ENCODE measurements around the gene RTN4R.
"Not testable (repeated sequence)": the region's sequence is repeated elsewhere in the genome, so short reads cannot be mapped to it uniquely, and the experiment has no call there.

The RTN4R gene

GRCh38 chr22:20312396-20313191 lies 44.5 kb upstream of the RTN4R start:
- ChIA-PET CTCF (no interaction called here), POLR2A (ENCODE audit: low non-redundant PET) (no interaction called here)
- no peak for TF ChIP-seq CTCF (conservative IDR thresholded peaks at IDR 0.05; ENCODE audit: low read depth)

GRCh38 chr22:20311249-20312062 lies 43.3 kb upstream of the RTN4R start:
- CTCF ChIA-PET; DNase-seq (ENCODE audit: low spot score); POLR2A ChIA-PET (ENCODE audit: low non-redundant PET): not testable (repeated sequence)
- peak overlapping the region; percentile 38 for H3K27ac ChIP-seq

More at GRCh38 chr22:20312396-20313191, 44.5 kb upstream of the RTN4R start:
- H3K27ac ChIP-seq: peak overlapping the region; percentile 38
- no peak for DNase-seq (ENCODE audit: low spot score)

- H3K27ac ChIP-seq: peak overlapping the region; percentile 21; the same call in 1 of the 2 replicates
- DNase-seq (ENCODE audit: low spot score); CTCF ChIA-PET; POLR2A ChIA-PET (ENCODE audit: low non-redundant PET): not testable (repeated sequence)
These were observed 42.7 kb upstream of the RTN4R start for GRCh38 chr22:20310773-20311172.

GRCh38 chr22:20310180-20310579 lies 42.1 kb upstream of the RTN4R start:
- POLR2A ChIA-PET (ENCODE audit: low non-redundant PET); DNase-seq (ENCODE audit: low spot score); CTCF ChIA-PET; H3K27ac ChIP-seq: not testable (repeated sequence)

- H3K27ac ChIP-seq: peak overlapping the region; percentile 17
- POLR2A ChIA-PET (ENCODE audit: low non-redundant PET); DNase-seq (ENCODE audit: low spot score); CTCF ChIA-PET: not testable (repeated sequence)
These were observed 40.9 kb upstream of the RTN4R start for GRCh38 chr22:20308806-20309650.

GRCh38 chr22:20307448-20308447 lies 39.6 kb upstream of the RTN4R start:
- H3K27ac ChIP-seq; POLR2A ChIA-PET (ENCODE audit: low non-redundant PET); CTCF ChIA-PET; DNase-seq (ENCODE audit: low spot score): not testable (repeated sequence)

- H3K27ac ChIP-seq: not testable (repeated sequence)
These were observed 38.7 kb upstream of the RTN4R start for GRCh38 chr22:20306646-20307447.

GRCh38 chr22:20305894-20306645 lies 38.0 kb upstream of the RTN4R start:
- no peak for TF ChIP-seq CTCF (conservative IDR thresholded peaks at IDR 0.05; ENCODE audit: low read depth)
- POLR2A ChIA-PET (ENCODE audit: low non-redundant PET): no interaction called here
- H3K27ac ChIP-seq: no peak overlapping the region
- CTCF ChIA-PET: no interaction called here
- no peak for DNase-seq (ENCODE audit: low spot score)

More at GRCh38 chr22:20306646-20307447, 38.7 kb upstream of the RTN4R start:
- CTCF ChIA-PET; DNase-seq (ENCODE audit: low spot score); POLR2A ChIA-PET (ENCODE audit: low non-redundant PET): not testable (repeated sequence)

- POLR2A ChIA-PET (ENCODE audit: low non-redundant PET); DNase-seq (ENCODE audit: low spot score); H3K27ac ChIP-seq; CTCF ChIA-PET: not testable (repeated sequence)
These were observed 37.2 kb upstream of the RTN4R start for GRCh38 chr22:20305230-20305893.
